Measurements from ENCODE around the gene PRKCH.

The PRKCH gene

DNA sequence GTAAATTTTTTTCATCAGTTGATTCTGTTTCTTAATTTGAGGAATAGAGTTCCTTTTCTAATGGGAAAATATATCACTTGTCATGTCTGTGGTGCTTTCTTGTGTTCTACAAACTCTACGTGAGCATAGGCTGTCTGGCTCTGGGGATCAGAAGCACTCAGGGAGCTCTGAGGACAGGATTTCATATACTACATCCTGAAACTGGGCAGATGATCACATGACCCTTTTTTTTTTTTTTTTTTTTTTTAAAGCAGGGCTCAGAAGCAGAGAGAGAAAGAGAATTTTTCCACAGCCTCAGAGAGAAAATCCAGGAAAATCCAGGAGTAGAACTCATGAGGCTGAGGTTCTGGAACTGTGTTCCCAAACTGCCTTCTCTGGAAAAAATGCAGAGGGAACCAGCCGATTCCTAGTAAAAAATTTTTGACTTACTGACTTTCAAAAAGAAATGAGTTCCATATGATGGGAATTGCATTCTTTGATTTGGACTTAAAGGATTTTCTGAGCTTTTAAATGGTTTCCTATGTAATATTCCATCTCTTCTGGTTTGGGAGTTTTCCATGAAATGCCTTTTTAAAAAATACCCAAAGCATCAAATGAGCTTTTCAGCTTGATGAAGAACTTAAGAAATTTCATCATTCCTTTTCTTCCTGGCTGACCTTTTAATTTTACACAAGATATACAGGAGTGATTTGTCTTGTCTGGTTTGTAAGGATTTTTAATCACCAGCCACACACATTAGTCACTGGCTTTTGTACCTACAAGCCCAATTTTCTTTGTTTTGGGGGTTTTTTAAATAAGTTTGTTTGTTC lies 190.9 kb downstream of the PRKCH start:
- no peak overlapping the region for H3K27ac ChIP-seq (ENCODE audit: low read depth, low read length, severe bottlenecking)
- H3K36me3 ChIP-seq (ENCODE audit: control insufficient read depth, insufficient read depth, low read length) = no peaks in the 10 kb centered on the region
- no CpG with 5 or more reads among the region's 2 CpGs for WGBS, 2 experiments (ENCODE audit: insufficient coverage in 2 of 2)
- H3K4me1 ChIP-seq (ENCODE audit: control insufficient read depth, insufficient read depth, low read length, poor library complexity, severe bottlenecking) = no peaks in the 10 kb centered on the region
- no peaks in the 10 kb centered on the region for H3K9me3 ChIP-seq (ENCODE audit: control insufficient read depth, low read length)
- H3K4me3 ChIP-seq (ENCODE audit: extremely low read depth, insufficient read depth, low read length, poor library complexity, severe bottlenecking) = no peak overlapping the region

- no peak overlapping the region for H3K4me3 ChIP-seq (ENCODE audit: extremely low read depth, insufficient read depth, low read length, poor library complexity, severe bottlenecking)
- 93 to 98% methylated on average over 8 to 9 of the region's 10 CpGs for WGBS, 2 experiments (ENCODE audit: insufficient coverage in 2 of 2)
- H3K27ac ChIP-seq (ENCODE audit: low read depth, low read length, severe bottlenecking) = no peak overlapping the region
- H3K36me3 ChIP-seq (ENCODE audit: control insufficient read depth, insufficient read depth, low read length) = no peaks in the 10 kb centered on the region
- H3K4me1 ChIP-seq (ENCODE audit: control insufficient read depth, insufficient read depth, low read length, poor library complexity, severe bottlenecking) = no peaks in the 10 kb centered on the region
- H3K9me3 ChIP-seq (ENCODE audit: control insufficient read depth, low read length) = no peaks in the 10 kb centered on the region
Observed at GRCh38 chr14:61513986-61514830, 192.8 kb downstream of the PRKCH start.

DNA sequence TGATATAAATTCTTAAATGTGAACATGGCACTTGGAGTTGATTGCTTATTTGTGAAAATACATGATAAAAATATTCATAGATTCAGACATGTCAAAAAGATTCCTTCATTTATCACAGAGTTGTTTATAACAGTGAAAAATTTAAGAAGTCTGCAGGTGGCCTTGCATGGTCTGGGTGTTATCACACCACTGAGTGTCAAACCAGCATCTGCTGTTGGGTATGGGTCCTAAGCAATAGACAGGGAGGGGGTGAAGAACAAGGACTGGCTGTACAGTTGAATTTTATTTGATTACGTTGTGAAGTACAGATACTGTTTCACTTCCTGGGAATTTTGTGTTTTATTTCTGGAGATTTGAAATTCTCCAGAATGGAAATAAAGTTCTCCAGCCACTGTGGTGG lies 193.5 kb downstream of the PRKCH start:
- Histone ChIP-seq H3K27ac (ENCODE audit: low read depth, low read length, severe bottlenecking) (no peak overlapping the region), H3K36me3 (ENCODE audit: control insufficient read depth, insufficient read depth, low read length) (no peaks in the 10 kb centered on the region), H3K9me3 (ENCODE audit: control insufficient read depth, low read length) (no peaks in the 10 kb centered on the region), H3K4me1 (ENCODE audit: control insufficient read depth, insufficient read depth, low read length, poor library complexity, severe bottlenecking) (no peaks in the 10 kb centered on the region), H3K4me3 (ENCODE audit: extremely low read depth, insufficient read depth, low read length, poor library complexity, severe bottlenecking) (no peak overlapping the region)
- WGBS, 2 experiments (ENCODE audit: insufficient coverage in 2 of 2) = 100% methylated on average over 1 of the region's 1 CpG; no CpG with 5 or more reads in 1 of the 2 experiments

GRCh38 chr14:61515436-61516117 lies 194.2 kb downstream of the PRKCH start:
- Histone ChIP-seq H3K4me3 (ENCODE audit: extremely low read depth, insufficient read depth, low read length, poor library complexity, severe bottlenecking) (no peak overlapping the region), H3K36me3 (ENCODE audit: control insufficient read depth, insufficient read depth, low read length) (no peaks in the 10 kb centered on the region), H3K4me1 (ENCODE audit: control insufficient read depth, insufficient read depth, low read length, poor library complexity, severe bottlenecking) (no peaks in the 10 kb centered on the region), H3K27ac (ENCODE audit: low read depth, low read length, severe bottlenecking) (no peak overlapping the region), H3K9me3 (ENCODE audit: control insufficient read depth, low read length) (no peaks in the 10 kb centered on the region)
- WGBS, 2 experiments (ENCODE audit: insufficient coverage in 2 of 2) = 95% methylated on average over 5 to 7 of the region's 8 CpGs

DNA sequence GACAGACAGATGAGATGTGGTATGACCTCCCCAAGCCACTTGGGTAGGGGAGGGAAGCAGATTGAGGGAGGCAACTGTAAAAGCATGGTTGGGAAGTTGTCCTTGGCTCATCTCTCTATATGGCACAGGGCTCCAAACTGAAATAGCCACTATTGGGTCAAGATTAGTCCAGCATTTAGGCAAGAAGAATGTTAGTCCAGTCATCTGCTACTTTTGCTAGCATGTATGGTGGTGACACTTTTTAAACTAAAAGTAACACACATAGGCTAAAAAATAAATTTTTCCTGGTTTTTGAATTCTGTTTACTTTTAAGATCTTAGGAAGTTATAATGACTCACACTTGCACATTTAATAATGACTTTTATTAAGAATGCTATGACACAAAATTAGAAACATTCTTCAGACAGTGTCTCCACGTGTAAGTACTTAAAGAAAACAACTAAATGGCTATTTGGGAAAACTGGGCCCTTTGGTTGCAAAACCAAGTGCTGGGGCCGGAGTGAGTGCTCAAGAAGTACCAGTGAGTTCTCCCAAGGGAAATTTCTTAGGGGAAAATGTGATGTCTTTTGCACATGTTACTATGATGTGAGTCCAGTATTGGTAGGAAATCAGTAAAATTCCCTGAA lies 194.9 kb downstream of the PRKCH start:
- Histone ChIP-seq H3K4me1 (ENCODE audit: control insufficient read depth, insufficient read depth, low read length, poor library complexity, severe bottlenecking) (no peaks in the 10 kb centered on the region), H3K36me3 (ENCODE audit: control insufficient read depth, insufficient read depth, low read length) (no peaks in the 10 kb centered on the region), H3K9me3 (ENCODE audit: control insufficient read depth, low read length) (no peaks in the 10 kb centered on the region), H3K27ac (ENCODE audit: low read depth, low read length, severe bottlenecking) (no peak overlapping the region), H3K4me3 (ENCODE audit: extremely low read depth, insufficient read depth, low read length, poor library complexity, severe bottlenecking) (no peak overlapping the region)
- WGBS, 2 experiments (ENCODE audit: insufficient coverage in 2 of 2) = 92 to 96% methylated on average over 2 of the region's 2 CpGs

DNA sequence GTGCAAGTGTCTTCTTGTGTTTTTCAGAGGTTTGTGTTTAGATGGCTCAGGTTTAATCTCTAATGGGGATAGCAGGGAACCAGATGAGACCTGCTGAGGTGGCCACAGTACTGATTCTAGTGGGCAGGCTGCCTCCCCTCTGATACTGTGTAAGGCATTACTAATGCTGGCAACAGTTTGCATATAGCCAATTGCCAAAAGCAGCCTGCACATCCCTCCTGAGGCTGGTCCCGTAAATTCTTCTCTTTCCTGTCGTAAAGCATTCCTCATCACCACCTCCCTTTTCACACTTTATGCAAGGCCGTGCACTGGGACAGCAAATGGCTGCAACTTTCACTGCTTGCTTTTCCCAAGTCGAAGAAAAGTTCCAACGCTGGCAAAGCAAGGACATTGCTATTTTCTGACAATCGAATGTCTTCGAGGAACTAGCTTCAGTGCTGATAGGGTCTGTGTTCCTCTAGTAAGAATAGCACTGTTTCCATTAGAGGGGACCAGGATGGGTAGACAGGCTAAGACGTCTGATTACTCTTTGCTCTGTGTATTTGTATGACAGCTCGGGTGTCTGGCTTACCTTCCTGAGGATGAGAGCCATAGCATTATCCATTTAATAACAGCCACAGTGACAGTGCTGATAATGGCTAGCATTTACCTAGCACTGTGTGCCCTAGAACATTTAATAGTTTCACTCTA lies 195.7 kb downstream of the PRKCH start:
- Histone ChIP-seq H3K9me3 (ENCODE audit: control insufficient read depth, low read length) (no peaks in the 10 kb centered on the region), H3K36me3 (ENCODE audit: control insufficient read depth, insufficient read depth, low read length) (no peaks in the 10 kb centered on the region), H3K4me1 (ENCODE audit: control insufficient read depth, insufficient read depth, low read length, poor library complexity, severe bottlenecking) (no peaks in the 10 kb centered on the region), H3K4me3 (ENCODE audit: extremely low read depth, insufficient read depth, low read length, poor library complexity, severe bottlenecking) (no peak overlapping the region), H3K27ac (ENCODE audit: low read depth, low read length, severe bottlenecking) (no peak overlapping the region)
- WGBS, 2 experiments (ENCODE audit: insufficient coverage in 2 of 2) = 66% methylated on average over 7 to 8 of the region's 9 CpGs

GRCh38 chr14:61517911-61518384 lies 196.6 kb downstream of the PRKCH start:
- 90 to 97% methylated on average over 4 to 5 of the region's 6 CpGs for WGBS, 2 experiments (ENCODE audit: insufficient coverage in 2 of 2)
- Histone ChIP-seq H3K9me3 (ENCODE audit: control insufficient read depth, low read length) (no peaks in the 10 kb centered on the region), H3K36me3 (ENCODE audit: control insufficient read depth, insufficient read depth, low read length) (no peaks in the 10 kb centered on the region), H3K4me3 (ENCODE audit: extremely low read depth, insufficient read depth, low read length, poor library complexity, severe bottlenecking) (no peak overlapping the region), H3K4me1 (ENCODE audit: control insufficient read depth, insufficient read depth, low read length, poor library complexity, severe bottlenecking) (no peaks in the 10 kb centered on the region), H3K27ac (ENCODE audit: low read depth, low read length, severe bottlenecking) (no peak overlapping the region)

- no peak overlapping the region for H3K27ac ChIP-seq (ENCODE audit: low read depth, low read length, severe bottlenecking)
- no peaks in the 10 kb centered on the region for H3K9me3 ChIP-seq (ENCODE audit: control insufficient read depth, low read length)
- H3K4me1 ChIP-seq (ENCODE audit: control insufficient read depth, insufficient read depth, low read length, poor library complexity, severe bottlenecking) = no peaks in the 10 kb centered on the region
- WGBS, 2 experiments (ENCODE audit: insufficient coverage in 2 of 2) = 90% methylated on average over 2 of the region's 2 CpGs; no CpG with 5 or more reads in 1 of the 2 experiments
- H3K4me3 ChIP-seq (ENCODE audit: extremely low read depth, insufficient read depth, low read length, poor library complexity, severe bottlenecking) = no peak overlapping the region
- H3K36me3 ChIP-seq (ENCODE audit: control insufficient read depth, insufficient read depth, low read length) = no peaks in the 10 kb centered on the region
Observed at GRCh38 chr14:61518403-61518802, 197.0 kb downstream of the PRKCH start.

DNA sequence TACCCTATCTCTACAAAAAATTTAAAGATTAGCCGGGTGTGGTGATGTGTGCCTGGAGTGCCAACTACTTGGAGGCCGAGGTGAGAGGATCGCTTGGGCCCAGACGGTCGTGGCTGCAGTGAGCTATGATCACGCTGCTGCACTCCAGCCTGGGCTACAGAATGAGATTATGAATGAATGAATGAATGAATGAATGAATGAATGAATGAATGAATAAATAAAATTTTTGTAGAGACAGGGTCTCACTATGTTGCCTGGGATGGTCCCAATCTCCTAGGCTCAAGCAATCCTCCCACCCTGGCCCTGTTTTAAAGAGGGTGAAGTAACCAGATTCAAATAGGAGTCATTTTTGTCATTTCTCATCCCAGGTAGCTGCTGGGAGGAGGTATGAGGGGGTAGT lies 197.7 kb downstream of the PRKCH start:
- H3K36me3 ChIP-seq (ENCODE audit: control insufficient read depth, insufficient read depth, low read length) = no peaks in the 10 kb centered on the region
- 90 to 98% methylated on average over 5 of the region's 6 CpGs for WGBS, 2 experiments (ENCODE audit: insufficient coverage in 2 of 2)

GRCh38 chr14:61519735-61520134 lies 198.4 kb downstream of the PRKCH start:
- H3K27ac ChIP-seq (ENCODE audit: low read depth, low read length, severe bottlenecking) = no peak overlapping the region
- no peak overlapping the region for H3K4me3 ChIP-seq (ENCODE audit: extremely low read depth, insufficient read depth, low read length, poor library complexity, severe bottlenecking)
- peaks cover 5% of the 10 kb centered on the region for H3K4me1 ChIP-seq (ENCODE audit: control insufficient read depth, insufficient read depth, low read length, poor library complexity, severe bottlenecking)
- no peaks in the 10 kb centered on the region for H3K36me3 ChIP-seq (ENCODE audit: control insufficient read depth, insufficient read depth, low read length)
- H3K9me3 ChIP-seq (ENCODE audit: control insufficient read depth, low read length) = no peaks in the 10 kb centered on the region
- WGBS, 2 experiments (ENCODE audit: insufficient coverage in 2 of 2) = no CpG with 5 or more reads among the region's 1 CpG

More for the DNA sequence above, 197.7 kb downstream of the PRKCH start:
- no peak overlapping the region for H3K27ac ChIP-seq (ENCODE audit: low read depth, low read length, severe bottlenecking)
- no peaks in the 10 kb centered on the region for H3K4me1 ChIP-seq (ENCODE audit: control insufficient read depth, insufficient read depth, low read length, poor library complexity, severe bottlenecking)
- H3K4me3 ChIP-seq (ENCODE audit: extremely low read depth, insufficient read depth, low read length, poor library complexity, severe bottlenecking) = no peak overlapping the region
- no peaks in the 10 kb centered on the region for H3K9me3 ChIP-seq (ENCODE audit: control insufficient read depth, low read length)

Data from mesodermal cell (in vitro differentiated cells).